Ascending aorta (tissue), 2 donors: ENCODE measurements around the gene KCNK16. TPM values are rescaled to one million over a fixed set of nuclear protein-coding genes. Genes with fewer than 3 reads are reported as not detected.

Source experiments
- DNase-seq, 2 donors: peaks; one replicate each; pipeline ENCODE4 v3.0.0-alpha.2; 2019; ENCODE audit warnings: low spot score in 2 of 2
- H3K27ac ChIP-seq, 2 donors: fragments of 200-600 bp; sonication (generic); one replicate each; pipeline ENCODE4 v1.5.1; 2016 to 2017; ENCODE audit warnings: mild to moderate bottlenecking in 1 of 2
- H3K27me3 ChIP-seq: fragments of 200-600 bp; sonication (generic); one replicate; pipeline ENCODE4 v1.5.1; 2017
- H3K36me3 ChIP-seq, 2 donors: fragments of 200-600 bp; sonication (generic); one replicate each; pipeline ENCODE4 v1.5.1; 2016
- H3K4me1 ChIP-seq, 2 donors: fragments of 200-600 bp; sonication (generic); one replicate each; pipeline ENCODE4 v1.5.1; 2016 to 2017; ENCODE audit warnings: mild to moderate bottlenecking in 1 of 2
- H3K4me3 ChIP-seq, 2 donors: fragments of 200-600 bp; sonication (generic); one replicate each; pipeline ENCODE4 v1.5.1; 2016 to 2017; ENCODE audit warnings: mild to moderate bottlenecking in 1 of 2
- H3K9me3 ChIP-seq, 2 donors: fragments of 200-600 bp; sonication (generic); one replicate each; pipeline ENCODE4 v1.5.1; 2016
- intact Hi-C: fragments of 100-400 bp; cut with DNase I; formaldehyde crosslinking; loops from one replicate; pipeline ENCODE4 v1.15.1; 2023
- total RNA-seq: library from RNA; depleted of rRNA; stranded (reverse); fragments of >200 nt; gene quantifications from one replicate; pipeline ENCODE4 v1.1.0, GENCODE V29; 2016
- TF ChIP-seq, protein P1 (sequence below), 3 experiments: fragments of 200-600 bp in 2 of 3; fragments of 450-650 bp in 1 of 3; sonication (generic) in 2 of 3; IDR thresholded peaks; one replicate each; pipeline ENCODE4 v1.5.1; 2016 to 2019; ENCODE audit warnings: antibody characterized with exemption in 3 of 3, mild to moderate bottlenecking in 1 of 3, moderate library complexity in 1 of 3

Gene KCNK16
- total RNA-seq, 1 donor from 2014 or later = not detected

DNA sequence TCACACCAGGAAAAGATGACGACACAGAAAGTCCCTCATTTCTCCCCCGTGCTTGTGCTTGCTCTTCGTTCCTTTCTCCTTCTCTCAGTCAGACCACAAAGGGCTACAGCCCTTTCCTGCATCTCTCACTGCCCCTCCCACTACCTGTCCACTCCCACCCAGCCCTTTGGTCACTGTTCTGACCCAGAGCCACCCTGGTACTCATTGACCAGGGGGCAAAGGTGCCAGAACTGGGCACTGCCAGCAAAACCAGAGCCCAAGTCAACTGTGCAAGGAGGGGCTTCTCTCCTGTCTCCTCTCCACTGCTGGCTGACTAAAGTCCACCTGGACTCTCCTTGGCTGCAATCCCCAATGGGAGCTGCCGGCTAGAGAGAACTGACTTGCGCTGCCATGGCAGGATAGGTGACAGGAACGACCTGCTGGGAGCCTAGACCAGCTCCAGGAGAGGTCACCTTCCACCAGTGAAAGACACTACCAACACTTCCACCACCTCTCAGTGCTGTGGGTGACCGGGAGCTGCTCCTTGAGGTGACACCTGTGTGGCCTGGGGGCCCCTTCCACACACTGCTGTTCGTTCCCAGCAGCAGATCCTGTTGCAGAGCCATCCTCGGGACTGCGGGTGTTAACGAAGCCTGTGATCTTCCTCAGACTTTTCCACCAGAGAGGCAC, 41.1 kb downstream of the KCNK16 start:
- TF ChIP-seq, protein P1, sequence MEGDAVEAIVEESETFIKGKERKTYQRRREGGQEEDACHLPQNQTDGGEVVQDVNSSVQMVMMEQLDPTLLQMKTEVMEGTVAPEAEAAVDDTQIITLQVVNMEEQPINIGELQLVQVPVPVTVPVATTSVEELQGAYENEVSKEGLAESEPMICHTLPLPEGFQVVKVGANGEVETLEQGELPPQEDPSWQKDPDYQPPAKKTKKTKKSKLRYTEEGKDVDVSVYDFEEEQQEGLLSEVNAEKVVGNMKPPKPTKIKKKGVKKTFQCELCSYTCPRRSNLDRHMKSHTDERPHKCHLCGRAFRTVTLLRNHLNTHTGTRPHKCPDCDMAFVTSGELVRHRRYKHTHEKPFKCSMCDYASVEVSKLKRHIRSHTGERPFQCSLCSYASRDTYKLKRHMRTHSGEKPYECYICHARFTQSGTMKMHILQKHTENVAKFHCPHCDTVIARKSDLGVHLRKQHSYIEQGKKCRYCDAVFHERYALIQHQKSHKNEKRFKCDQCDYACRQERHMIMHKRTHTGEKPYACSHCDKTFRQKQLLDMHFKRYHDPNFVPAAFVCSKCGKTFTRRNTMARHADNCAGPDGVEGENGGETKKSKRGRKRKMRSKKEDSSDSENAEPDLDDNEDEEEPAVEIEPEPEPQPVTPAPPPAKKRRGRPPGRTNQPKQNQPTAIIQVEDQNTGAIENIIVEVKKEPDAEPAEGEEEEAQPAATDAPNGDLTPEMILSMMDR (IDR thresholded peaks at IDR 0.05) = no peak
- Histone ChIP-seq H3K4me3 (no peak overlapping the region), H3K27ac (no peak overlapping the region), H3K27me3 (no peaks in the 10 kb centered on the region), H3K4me1 (no peaks in the 10 kb centered on the region), H3K9me3 (no peaks in the 10 kb centered on the region), H3K36me3 (no peaks in the 10 kb centered on the region)
- intact Hi-C loops = no loop called here
- no peak for DNase-seq

DNA sequence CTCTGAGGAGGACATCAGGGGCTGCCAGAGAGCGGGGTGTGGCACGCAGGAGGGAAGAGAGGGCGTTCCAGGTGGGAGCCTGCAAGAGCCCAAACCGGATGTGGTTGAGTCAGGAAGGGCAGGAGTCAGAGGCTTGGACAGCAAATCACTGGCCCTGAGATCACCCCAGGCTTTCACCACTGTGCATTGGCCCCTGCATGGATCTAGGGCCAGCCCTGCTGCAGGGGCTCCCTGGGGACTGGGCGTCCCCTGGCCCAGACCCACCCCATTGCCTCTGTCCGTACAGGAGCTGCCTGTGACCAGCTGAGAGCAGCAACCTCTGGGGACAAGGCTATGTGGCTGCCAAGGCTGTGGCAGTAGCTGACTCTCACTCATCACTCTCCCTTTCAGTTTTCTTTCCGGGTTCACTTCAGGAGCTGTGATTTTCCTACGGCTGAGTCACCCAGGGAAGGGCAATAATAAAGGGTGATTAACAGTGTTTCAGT, 42.2 kb downstream of the KCNK16 start:
- H3K4me3 ChIP-seq = no peak overlapping the region
- TF ChIP-seq, protein P1 (IDR thresholded peaks at IDR 0.05) = no peak
- no peaks in the 10 kb centered on the region for H3K9me3 ChIP-seq
- H3K27me3 ChIP-seq = no peaks in the 10 kb centered on the region
- H3K36me3 ChIP-seq = no peaks in the 10 kb centered on the region
- H3K4me1 ChIP-seq = no peaks in the 10 kb centered on the region
- no peak for DNase-seq
- intact Hi-C loops = no loop called here
- no peak overlapping the region for H3K27ac ChIP-seq

DNA sequence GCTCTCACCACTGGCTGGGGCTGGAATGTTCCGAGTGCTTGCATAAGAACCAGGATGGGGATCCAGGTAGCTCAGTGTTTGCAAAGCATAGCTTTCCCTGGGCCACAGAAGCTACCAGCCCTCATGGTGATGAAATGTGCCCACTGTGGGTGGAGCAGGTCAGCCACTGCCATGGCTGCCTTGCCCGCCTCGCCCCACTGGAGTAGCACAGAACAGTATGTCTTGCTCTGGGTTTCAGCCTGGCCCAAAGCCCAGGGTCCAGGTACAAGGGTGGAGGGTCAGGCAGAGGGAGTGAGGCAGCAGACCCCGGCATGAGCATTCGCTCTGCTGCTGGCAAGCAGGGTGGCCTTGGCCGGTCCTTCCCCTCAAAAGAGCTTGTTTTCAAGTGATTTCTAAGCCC, 43.0 kb downstream of the KCNK16 start:
- H3K27me3 ChIP-seq = no peaks in the 10 kb centered on the region
- intact Hi-C loops = no loop called here
- no peak overlapping the region for H3K4me3 ChIP-seq
- H3K4me1 ChIP-seq = no peaks in the 10 kb centered on the region
- no peaks in the 10 kb centered on the region for H3K36me3 ChIP-seq
- no peaks in the 10 kb centered on the region for H3K9me3 ChIP-seq
- no peak overlapping the region for H3K27ac ChIP-seq
- TF ChIP-seq, protein P1 (IDR thresholded peaks at IDR 0.05) = no peak
- DNase-seq = no peak

DNA sequence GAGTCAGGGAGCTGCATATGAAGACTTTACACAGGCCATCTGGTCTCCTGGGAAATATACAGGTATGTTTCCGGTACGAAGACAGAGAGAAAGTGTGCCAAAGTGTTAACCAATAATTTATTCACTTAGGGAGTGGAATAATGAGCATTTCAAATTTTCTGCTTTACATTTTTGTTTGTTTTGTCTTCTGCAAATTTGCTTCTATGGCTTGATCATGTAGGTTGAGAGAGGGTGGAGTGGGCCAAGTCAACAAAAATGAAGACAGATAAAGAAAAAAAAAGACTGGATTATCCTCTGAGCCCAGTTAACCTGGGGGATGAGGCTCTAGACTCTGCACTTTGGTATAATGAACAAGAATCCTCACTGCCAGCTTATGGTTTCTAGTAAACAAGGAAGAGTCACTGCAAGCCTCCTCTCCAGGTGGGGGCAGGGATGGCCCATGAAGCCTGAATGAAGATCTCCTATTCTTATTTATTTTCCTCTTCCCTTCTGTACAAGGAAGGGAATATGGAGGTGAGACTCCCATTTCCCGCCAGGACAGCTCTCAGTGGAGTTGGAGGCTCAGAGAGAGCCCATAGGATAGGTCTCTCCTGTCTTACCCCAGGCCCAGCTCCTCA, 46.0 kb downstream of the KCNK16 start:
- DNase-seq = no peak
- Histone ChIP-seq H3K27ac (no peak overlapping the region), H3K4me1 (no peaks in the 10 kb centered on the region), H3K4me3 (no peak overlapping the region), H3K9me3 (no peaks in the 10 kb centered on the region), H3K36me3 (no peaks in the 10 kb centered on the region), H3K27me3 (no peaks in the 10 kb centered on the region)
- TF ChIP-seq, protein P1 (IDR thresholded peaks at IDR 0.05) = no peak
- intact Hi-C loops = no loop called here

DNA sequence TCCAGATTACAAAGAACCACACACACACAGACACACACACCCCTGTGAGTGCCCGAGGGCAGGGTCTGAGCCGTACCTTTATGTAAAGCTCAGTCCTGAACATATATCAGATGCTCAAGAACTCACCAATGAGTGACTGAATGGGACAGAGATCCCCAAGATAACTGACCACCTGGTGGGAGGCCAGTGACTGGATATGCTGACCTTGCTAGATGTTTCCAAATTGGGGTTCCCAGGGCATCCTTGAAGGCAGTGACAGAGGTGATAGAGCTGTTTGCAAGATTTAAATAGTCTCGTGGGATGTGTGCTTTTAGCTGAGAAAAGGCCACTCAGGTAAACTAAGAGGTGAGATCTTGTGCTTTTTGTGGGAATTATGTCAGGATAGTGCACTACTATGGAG, 47.6 kb downstream of the KCNK16 start:
- intact Hi-C loops = no loop called here
- Histone ChIP-seq H3K9me3 (no peaks in the 10 kb centered on the region), H3K4me1 (no peaks in the 10 kb centered on the region), H3K27ac (no peak overlapping the region), H3K4me3 (no peak overlapping the region), H3K27me3 (no peaks in the 10 kb centered on the region), H3K36me3 (no peaks in the 10 kb centered on the region)
- TF ChIP-seq, protein P1 (IDR thresholded peaks at IDR 0.05) = no peak
- DNase-seq = no peak
